ENCODE data around the gene ATG10. TPM values are rescaled to one million over a fixed set of nuclear protein-coding genes. Genes with fewer than 3 reads are reported as not detected.

The ATG10 gene
- total and polyA plus RNA-seq, 2 donors (not counting 1 experiment from before 2014, with no cell fraction given) = 1.6 to 11.6 TPM

DNA sequence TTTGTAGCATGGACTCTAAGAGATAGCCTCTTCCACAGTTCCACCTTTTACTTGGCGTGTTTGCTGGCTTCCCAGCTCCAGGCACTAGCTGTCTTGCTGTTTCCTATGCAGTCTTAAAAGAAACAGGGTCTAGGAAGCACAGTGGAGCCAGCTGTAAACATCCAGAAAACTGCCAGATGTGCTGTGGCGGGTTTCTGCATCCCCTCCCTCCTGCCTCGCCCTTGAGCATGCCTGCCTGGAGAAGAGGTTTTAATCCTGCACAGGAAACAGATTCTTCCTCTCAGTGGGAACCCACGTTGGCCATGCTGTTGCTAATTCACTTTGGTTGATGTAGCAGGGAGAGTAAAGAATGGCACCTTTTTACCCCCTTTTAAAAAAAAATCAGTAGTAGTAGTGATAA lies 185.1 kb downstream of the ATG10 start:
- H3K9me3 Mint-ChIP-seq (ENCODE audit: insufficient read depth) = no peaks in the 10 kb centered on the region
- H3K4me3 Mint-ChIP-seq = no peak overlapping the region
- no peaks in the 10 kb centered on the region for H3K27me3 ChIP-seq (replicated peaks in 1 of 4; ENCODE audit: control extremely low read depth in 1 of 4, control insufficient read depth in 3 of 4, insufficient read depth in 4 of 4, low read length in 3 of 4)
- CTCF ChIA-PET = interaction anchor here (1.6 kb wide), 1 partner anchor 733 kb away, joined by 3 read pairs; no protein-coding TSS in a partner anchor
- no peaks in the 10 kb centered on the region for H3K36me3 ChIP-seq (replicated peaks in 1 of 2; ENCODE audit: control extremely low read depth in 1 of 2, control insufficient read depth in 1 of 2, extremely low read depth in 1 of 2, insufficient read depth in 2 of 2, low read length in 1 of 2)
- no peak overlapping the region for H3K4me2 ChIP-seq (replicated peaks; ENCODE audit: low read depth, low read length, poor library complexity, severe bottlenecking)
- DNase-seq (no peak), ATAC-seq (ENCODE audit: low read depth) (no peak)
- WGBS (ENCODE audit: insufficient coverage) = 50% methylated on average over 3 of the region's 4 CpGs
- H3K4me1 Mint-ChIP-seq = no peaks in the 10 kb centered on the region
- H3K27ac Mint-ChIP-seq = no peak overlapping the region
- intact Hi-C loops (cut with micrococcal nuclease) = no loop called here
- H3K27ac ChIP-seq (ENCODE audit: low read length in 2 of 2) = no peak overlapping the region
- no peak overlapping the region for H3K4me3 ChIP-seq (ENCODE audit: control extremely low read depth in 1 of 5, extremely low read depth in 1 of 5, insufficient read depth in 1 of 5, low read depth in 2 of 5, low read length in 4 of 5)
- H3K9me3 ChIP-seq (ENCODE audit: control extremely low read depth in 1 of 3, control insufficient read depth in 2 of 3, insufficient read depth in 1 of 3, low read length in 2 of 3) = no peaks in the 10 kb centered on the region
- TF ChIP-seq, protein P1, sequence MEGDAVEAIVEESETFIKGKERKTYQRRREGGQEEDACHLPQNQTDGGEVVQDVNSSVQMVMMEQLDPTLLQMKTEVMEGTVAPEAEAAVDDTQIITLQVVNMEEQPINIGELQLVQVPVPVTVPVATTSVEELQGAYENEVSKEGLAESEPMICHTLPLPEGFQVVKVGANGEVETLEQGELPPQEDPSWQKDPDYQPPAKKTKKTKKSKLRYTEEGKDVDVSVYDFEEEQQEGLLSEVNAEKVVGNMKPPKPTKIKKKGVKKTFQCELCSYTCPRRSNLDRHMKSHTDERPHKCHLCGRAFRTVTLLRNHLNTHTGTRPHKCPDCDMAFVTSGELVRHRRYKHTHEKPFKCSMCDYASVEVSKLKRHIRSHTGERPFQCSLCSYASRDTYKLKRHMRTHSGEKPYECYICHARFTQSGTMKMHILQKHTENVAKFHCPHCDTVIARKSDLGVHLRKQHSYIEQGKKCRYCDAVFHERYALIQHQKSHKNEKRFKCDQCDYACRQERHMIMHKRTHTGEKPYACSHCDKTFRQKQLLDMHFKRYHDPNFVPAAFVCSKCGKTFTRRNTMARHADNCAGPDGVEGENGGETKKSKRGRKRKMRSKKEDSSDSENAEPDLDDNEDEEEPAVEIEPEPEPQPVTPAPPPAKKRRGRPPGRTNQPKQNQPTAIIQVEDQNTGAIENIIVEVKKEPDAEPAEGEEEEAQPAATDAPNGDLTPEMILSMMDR (IDR thresholded peaks at IDR 0.05) = no peak
- no peak for TF ChIP-seq EZH2 (IDR thresholded peaks at IDR 0.05; ENCODE audit: borderline replicate concordance, insufficient read depth, low read depth, low read length, poor library complexity, severe bottlenecking)
- no peaks in the 10 kb centered on the region for H4K20me1 ChIP-seq (ENCODE audit: control insufficient read depth, insufficient read depth, low read length, poor library complexity, severe bottlenecking)
- H3K9ac ChIP-seq (ENCODE audit: low read length) = no peak overlapping the region
- POLR2A ChIA-PET = no interaction called here
- H3K79me2 ChIP-seq (ENCODE audit: control insufficient read depth, insufficient read depth, low read length) = no peaks in the 10 kb centered on the region
- no peaks in the 10 kb centered on the region for H3K4me1 ChIP-seq (ENCODE audit: control insufficient read depth in 2 of 2, insufficient read depth in 2 of 2, low read length in 2 of 2)
- no peak overlapping the region for H2AFZ ChIP-seq (ENCODE audit: insufficient read depth, low read depth, low read length, poor library complexity, severe bottlenecking)
- H3K27me3 Mint-ChIP-seq = no peaks in the 10 kb centered on the region

DNA sequence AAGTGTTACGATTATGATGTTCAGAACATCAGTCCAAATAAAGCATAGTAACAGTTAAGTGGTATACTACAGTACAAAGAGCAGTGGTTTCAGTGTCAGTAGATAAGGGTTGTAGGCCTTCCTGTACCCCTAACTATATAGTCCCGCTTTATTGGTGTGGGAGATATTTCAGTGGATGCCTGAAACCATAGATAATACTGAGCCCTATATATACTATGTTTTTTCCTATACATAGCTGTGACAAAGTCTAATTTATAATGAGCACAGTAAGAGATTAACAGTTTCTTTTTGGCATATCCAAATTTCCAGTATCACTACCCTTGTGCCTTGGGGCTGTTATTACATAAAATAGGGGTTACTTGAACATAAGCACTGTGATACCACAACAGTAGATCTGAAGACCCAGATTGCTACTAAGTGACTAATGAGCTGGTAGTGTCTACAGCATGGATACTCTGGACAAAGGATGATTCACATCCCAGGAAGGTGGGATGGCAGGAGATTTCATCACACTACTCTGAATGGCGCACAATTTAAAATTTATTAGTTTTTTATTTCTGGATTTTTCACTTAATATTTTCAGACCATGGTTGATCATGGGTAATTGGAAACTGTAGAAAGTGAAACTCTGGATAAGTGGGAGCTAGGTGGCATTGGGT lies 187.1 kb downstream of the ATG10 start:
- TF ChIP-seq EZH2 (IDR thresholded peaks at IDR 0.05; ENCODE audit: borderline replicate concordance, insufficient read depth, low read depth, low read length, poor library complexity, severe bottlenecking) = no peak
- TF ChIP-seq, protein P1 (IDR thresholded peaks at IDR 0.05) = no peak
- ATAC-seq (ENCODE audit: low read depth) = no peak
- no peaks in the 10 kb centered on the region for H3K79me2 ChIP-seq (ENCODE audit: control insufficient read depth, insufficient read depth, low read length)
- intact Hi-C loops (cut with micrococcal nuclease) = no loop called here
- ChIA-PET POLR2A (no interaction called here), CTCF (no interaction called here)
- no peaks in the 10 kb centered on the region for H3K36me3 ChIP-seq (replicated peaks in 1 of 2; ENCODE audit: control extremely low read depth in 1 of 2, control insufficient read depth in 1 of 2, extremely low read depth in 1 of 2, insufficient read depth in 2 of 2, low read length in 1 of 2)
- H3K4me2 ChIP-seq (replicated peaks; ENCODE audit: low read depth, low read length, poor library complexity, severe bottlenecking) = no peak overlapping the region
- no peak overlapping the region for H3K4me3 Mint-ChIP-seq
- no peaks in the 10 kb centered on the region for H3K4me1 ChIP-seq (ENCODE audit: control insufficient read depth in 2 of 2, insufficient read depth in 2 of 2, low read length in 2 of 2)
- no peaks in the 10 kb centered on the region for H3K9me3 ChIP-seq (ENCODE audit: control extremely low read depth in 1 of 3, control insufficient read depth in 2 of 3, insufficient read depth in 1 of 3, low read length in 2 of 3)
- H3K27me3 ChIP-seq (replicated peaks in 1 of 4; ENCODE audit: control extremely low read depth in 1 of 4, control insufficient read depth in 3 of 4, insufficient read depth in 4 of 4, low read length in 3 of 4) = no peaks in the 10 kb centered on the region
- no peaks in the 10 kb centered on the region for H3K9me3 Mint-ChIP-seq (ENCODE audit: insufficient read depth)
- no peaks in the 10 kb centered on the region for H4K20me1 ChIP-seq (ENCODE audit: control insufficient read depth, insufficient read depth, low read length, poor library complexity, severe bottlenecking)
- no peak overlapping the region for H3K27ac Mint-ChIP-seq
- no peak overlapping the region for H3K4me3 ChIP-seq (ENCODE audit: control extremely low read depth in 1 of 5, extremely low read depth in 1 of 5, insufficient read depth in 1 of 5, low read depth in 2 of 5, low read length in 4 of 5)
- H3K27me3 Mint-ChIP-seq = no peaks in the 10 kb centered on the region
- no peak overlapping the region for H3K27ac ChIP-seq (ENCODE audit: low read length in 2 of 2)
- H3K9ac ChIP-seq (ENCODE audit: low read length) = no peak overlapping the region
- WGBS (ENCODE audit: insufficient coverage) = no CpG with 5 or more reads among the region's 3 CpGs
- H2AFZ ChIP-seq (ENCODE audit: insufficient read depth, low read depth, low read length, poor library complexity, severe bottlenecking) = no peak overlapping the region
- DNase-seq = no peak
- no peaks in the 10 kb centered on the region for H3K4me1 Mint-ChIP-seq
